Astrocyte (in vitro differentiated cells and primary cell): ENCODE data around the gene GLCCI1. TPM values are rescaled to one million over a fixed set of nuclear protein-coding genes. Genes with fewer than 3 reads are reported as not detected.

ENCODE experiments used
- DNase-seq: peaks from one replicate; pipeline ENCODE4 v3.0.0-alpha.2; 2010; ENCODE audit warnings: low read depth
- FAIRE-seq: peaks from 2 replicates; lab custom pipeline; 2011; peaks lifted over from hg19 to GRCh38; lab: Jason Lieb, UNC
- H2AFZ ChIP-seq: 2 replicates; pipeline ENCODE4 v1.6.0; 2012; ENCODE audit warnings: low read depth, low read length, inconsistent platforms
- H3K27ac ChIP-seq: 2 replicates; pipeline ENCODE4 v1.5.1; 2011; ENCODE audit warnings: low read depth, low read length, inconsistent platforms
- H3K27me3 ChIP-seq: 2 replicates; pipeline ENCODE4 v1.6.0; 2011; ENCODE audit warnings: low read length, inconsistent platforms; ENCODE audit not compliant: insufficient read depth
- H3K36me3 ChIP-seq: 2 replicates; pipeline ENCODE4 v1.5.1; 2011; ENCODE audit warnings: low read length, inconsistent platforms; ENCODE audit not compliant: insufficient read depth
- H3K4me1 ChIP-seq: 2 replicates; pipeline ENCODE4 v1.5.1; 2011; ENCODE audit warnings: low read length, inconsistent platforms; ENCODE audit not compliant: insufficient read depth
- H3K4me2 ChIP-seq: 2 replicates; pipeline ENCODE4 v1.6.0; 2012; ENCODE audit warnings: low read length, inconsistent platforms
- H3K4me3 ChIP-seq: 2 replicates; pipeline ENCODE4 v1.5.1; 2011; ENCODE audit warnings: low read depth, mild to moderate bottlenecking, low read length, inconsistent platforms; ENCODE audit not compliant: insufficient read depth
- H3K79me2 ChIP-seq: 2 replicates; pipeline ENCODE4 v1.6.0; 2012; ENCODE audit warnings: mild to moderate bottlenecking, low read length, inconsistent platforms; ENCODE audit not compliant: insufficient read depth
- H3K9ac ChIP-seq: 2 replicates; pipeline ENCODE4 v1.6.0; 2012; ENCODE audit warnings: mild to moderate bottlenecking, low read length, inconsistent platforms
- H3K9me3 ChIP-seq: 2 replicates; pipeline ENCODE4 v1.5.1; 2012; ENCODE audit warnings: low read depth, mild to moderate bottlenecking, low read length, inconsistent platforms; ENCODE audit not compliant: insufficient read depth
- H4K20me1 ChIP-seq: 2 replicates; pipeline ENCODE4 v1.6.0; 2012; ENCODE audit warnings: low read length, inconsistent platforms; ENCODE audit not compliant: insufficient read depth
- H3K27ac Mint-ChIP-seq: one replicate; pipeline ENCODE4 v1.8.0; 2021; ENCODE audit warnings: mild to moderate bottlenecking, mixed read lengths; ENCODE audit not compliant: unreplicated experiment
- H3K27me3 Mint-ChIP-seq: one replicate; pipeline ENCODE4 v1.8.0; 2021; ENCODE audit warnings: low read depth, mixed read lengths; ENCODE audit not compliant: unreplicated experiment
- H3K36me3 Mint-ChIP-seq: one replicate; pipeline ENCODE4 v1.8.0; 2021; ENCODE audit warnings: low read depth, mixed read lengths; ENCODE audit not compliant: unreplicated experiment
- H3K4me1 Mint-ChIP-seq: one replicate; pipeline ENCODE4 v1.8.0; 2021; ENCODE audit warnings: low read depth, mixed read lengths; ENCODE audit not compliant: unreplicated experiment
- H3K4me3 Mint-ChIP-seq: one replicate; pipeline ENCODE4 v1.8.0; 2021; ENCODE audit warnings: mild to moderate bottlenecking, moderate library complexity, mixed read lengths; ENCODE audit not compliant: unreplicated experiment
- H3K9me3 Mint-ChIP-seq: one replicate; pipeline ENCODE4 v1.8.0; 2021; ENCODE audit warnings: mild to moderate bottlenecking, mixed read lengths; ENCODE audit not compliant: unreplicated experiment
- EZH2 ChIP-seq: IDR thresholded peaks from 2 replicates; pipeline ENCODE4 v1.6.1; 2012; ENCODE audit warnings: mild to moderate bottlenecking, low read length, inconsistent platforms; ENCODE audit not compliant: insufficient read depth
- total RNA-seq: library from RNA; stranded (reverse); gene quantifications from 2 replicates; pipeline ENCODE4 v1.2.1, GENCODE V29; 2021
- TF ChIP-seq, protein P1 (sequence below): IDR thresholded peaks from 2 replicates; pipeline ENCODE4 v1.5.1; 2011; ENCODE audit warnings: low read depth, mild to moderate bottlenecking, inconsistent platforms, low read length, moderate library complexity; ENCODE audit not compliant: insufficient read depth

GLCCI1 gene
- total RNA-seq, 1 donor from 2014 or later, result 24.2 TPM

- H3K4me3 ChIP-seq, result no peak overlapping the region
- H3K4me2 ChIP-seq, result no peak overlapping the region
- Mint-ChIP-seq H3K36me3 (no peaks in the 10 kb centered on the region), H3K9me3 (peaks cover 3% of the 10 kb centered on the region), H3K4me1 (peaks cover 10% of the 10 kb centered on the region), H3K27me3 (no peaks in the 10 kb centered on the region), H3K27ac (no peak overlapping the region), H3K4me3 (no peak overlapping the region)
- no peak overlapping the region for H3K9ac ChIP-seq
- no peak overlapping the region for H3K27ac ChIP-seq
- H3K4me1 ChIP-seq, result peaks cover 11% of the 10 kb centered on the region
- no peaks in the 10 kb centered on the region for H4K20me1 ChIP-seq
- no peak for FAIRE-seq
- TF ChIP-seq EZH2, result no peak
- TF ChIP-seq, protein P1, sequence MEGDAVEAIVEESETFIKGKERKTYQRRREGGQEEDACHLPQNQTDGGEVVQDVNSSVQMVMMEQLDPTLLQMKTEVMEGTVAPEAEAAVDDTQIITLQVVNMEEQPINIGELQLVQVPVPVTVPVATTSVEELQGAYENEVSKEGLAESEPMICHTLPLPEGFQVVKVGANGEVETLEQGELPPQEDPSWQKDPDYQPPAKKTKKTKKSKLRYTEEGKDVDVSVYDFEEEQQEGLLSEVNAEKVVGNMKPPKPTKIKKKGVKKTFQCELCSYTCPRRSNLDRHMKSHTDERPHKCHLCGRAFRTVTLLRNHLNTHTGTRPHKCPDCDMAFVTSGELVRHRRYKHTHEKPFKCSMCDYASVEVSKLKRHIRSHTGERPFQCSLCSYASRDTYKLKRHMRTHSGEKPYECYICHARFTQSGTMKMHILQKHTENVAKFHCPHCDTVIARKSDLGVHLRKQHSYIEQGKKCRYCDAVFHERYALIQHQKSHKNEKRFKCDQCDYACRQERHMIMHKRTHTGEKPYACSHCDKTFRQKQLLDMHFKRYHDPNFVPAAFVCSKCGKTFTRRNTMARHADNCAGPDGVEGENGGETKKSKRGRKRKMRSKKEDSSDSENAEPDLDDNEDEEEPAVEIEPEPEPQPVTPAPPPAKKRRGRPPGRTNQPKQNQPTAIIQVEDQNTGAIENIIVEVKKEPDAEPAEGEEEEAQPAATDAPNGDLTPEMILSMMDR, result no peak
- no peaks in the 10 kb centered on the region for H3K79me2 ChIP-seq
- no peak overlapping the region for H2AFZ ChIP-seq
- DNase-seq, result no peak
- H3K36me3 ChIP-seq, result no peaks in the 10 kb centered on the region
- H3K27me3 ChIP-seq, result no peaks in the 10 kb centered on the region
- no peaks in the 10 kb centered on the region for H3K9me3 ChIP-seq
Measured at GRCh38 chr7:7953806-7954205, 14.8 kb upstream of the GLCCI1 start.

- Histone ChIP-seq H3K4me3 (no peak overlapping the region), H4K20me1 (no peaks in the 10 kb centered on the region), H3K4me2 (peak overlapping the region; percentile 58), H3K36me3 (no peaks in the 10 kb centered on the region), H3K27me3 (no peaks in the 10 kb centered on the region), H3K79me2 (no peaks in the 10 kb centered on the region), H3K9me3 (no peaks in the 10 kb centered on the region), H3K9ac (no peak overlapping the region), H3K27ac (peak overlapping the region; percentile 36), H3K4me1 (peaks cover 11% of the 10 kb centered on the region), H2AFZ (no peak overlapping the region)
- FAIRE-seq (peak; percentile 75), DNase-seq (peak; percentile 53)
- Mint-ChIP-seq H3K4me1 (peaks cover 10% of the 10 kb centered on the region), H3K4me3 (no peak overlapping the region), H3K36me3 (no peaks in the 10 kb centered on the region), H3K27me3 (no peaks in the 10 kb centered on the region), H3K9me3 (no peaks in the 10 kb centered on the region), H3K27ac (peak overlapping the region; percentile 79)
- TF ChIP-seq EZH2, result no peak
- TF ChIP-seq, protein P1, result no peak
Measured at GRCh38 chr7:7956531-7957128, 12.0 kb upstream of the GLCCI1 start.

GRCh38 chr7:7957513-7957912, 11.1 kb upstream of the GLCCI1 start:
- Histone ChIP-seq H3K27me3 (no peaks in the 10 kb centered on the region), H4K20me1 (no peaks in the 10 kb centered on the region), H3K4me3 (no peak overlapping the region), H3K36me3 (no peaks in the 10 kb centered on the region), H3K9ac (no peak overlapping the region), H3K27ac (no peak overlapping the region), H3K9me3 (no peaks in the 10 kb centered on the region), H3K4me1 (peaks cover 11% of the 10 kb centered on the region), H2AFZ (no peak overlapping the region), H3K79me2 (no peaks in the 10 kb centered on the region), H3K4me2 (no peak overlapping the region)
- no peaks in the 10 kb centered on the region for H3K27me3 Mint-ChIP-seq
- no peak overlapping the region for H3K4me3 Mint-ChIP-seq
- H3K9me3 Mint-ChIP-seq, result no peaks in the 10 kb centered on the region
- no peak overlapping the region for H3K27ac Mint-ChIP-seq
- DNase-seq (no peak), FAIRE-seq (no peak)
- TF ChIP-seq, protein P1, result no peak
- TF ChIP-seq EZH2, result no peak
- peaks cover 10% of the 10 kb centered on the region for H3K4me1 Mint-ChIP-seq
- no peaks in the 10 kb centered on the region for H3K36me3 Mint-ChIP-seq
